Measurements from ENCODE around the gene ATAT1. TPM values are rescaled to one million over a fixed set of nuclear protein-coding genes. Genes with fewer than 3 reads are reported as not detected.

The ATAT1 gene
- total and polyA plus RNA-seq, 9 of the 15 experiments (the other 6 are each of a cell fraction or from before 2014, with no cell fraction given), result 0.65 to 5.8 (median 1.6) TPM

- no peak for TF ChIP-seq CLOCK (CRISPR knock-in tag; IDR thresholded peaks at IDR 0.05; ENCODE audit: borderline replicate concordance)
- TF ChIP-seq MCM7 (IDR thresholded peaks at IDR 0.05), result no peak
- TF ChIP-seq ZNF134 (CRISPR knock-in tag; conservative IDR thresholded peaks at IDR 0.05), result no peak
- TF ChIP-seq NFIC (IDR thresholded peaks at IDR 0.05), result no peak
- no peak for TF ChIP-seq ADNP (tag; IDR thresholded peaks at IDR 0.05)
- no peak for TF ChIP-seq PCBP2 (IDR thresholded peaks at IDR 0.05; ENCODE audit: low read depth, low read length, poor library complexity, severe bottlenecking)
- TF ChIP-seq ARID1B (IDR thresholded peaks at IDR 0.05), result no peak
- no peak for TF ChIP-seq ATF3 (IDR thresholded peaks at IDR 0.05)
- TF ChIP-seq ATF3 (CRISPR knock-in tag; conservative IDR thresholded peaks at IDR 0.05), result no peak
- TF ChIP-seq PPARD (CRISPR knock-in tag; IDR thresholded peaks at IDR 0.05), result no peak
- peak; percentile 43 for TF ChIP-seq PHF20 (IDR thresholded peaks at IDR 0.05; ENCODE audit: partially characterized antibody)
- TF ChIP-seq ZNF609 (CRISPR knock-in tag; IDR thresholded peaks at IDR 0.05; ENCODE audit: borderline replicate concordance), result no peak
- 0 out of 2 replicates have a peak, but pooled peaks have one; percentile 29 for TF ChIP-seq ETV1 (tag; conservative IDR thresholded peaks at IDR 0.05; ENCODE audit: low read depth)
- TF ChIP-seq ERF (CRISPR knock-in tag; IDR thresholded peaks at IDR 0.05), result no peak
- TF ChIP-seq MEF2A (IDR thresholded peaks at IDR 0.05; ENCODE audit: control insufficient read depth, low read depth, low read length), result no peak
- TF ChIP-seq RAD51 (IDR thresholded peaks at IDR 0.05; ENCODE audit: borderline replicate concordance, low read depth), result no peak
- no peak for TF ChIP-seq MXD1 (CRISPR knock-in tag; IDR thresholded peaks at IDR 0.05; ENCODE audit: borderline replicate concordance, poor library complexity, severe bottlenecking)
- no peak for TF ChIP-seq FOS (IDR thresholded peaks at IDR 0.05; ENCODE audit: extremely low read depth, insufficient read length)
Measured at GRCh38 chr6:30626484-30627366, at the start of gene ATAT1 (continued).

Data from K562 (cell line).